ENCODE data around the gene ADGRB3.

- TF ChIP-seq CTCF (IDR thresholded peaks at IDR 0.05) (no peak), EZH2 (IDR thresholded peaks at IDR 0.05) (no peak)
These were observed 668.3 kb downstream of the ADGRB3 start for GRCh38 chr6:69303382-69303781.

Data from neural progenitor cell (in vitro differentiated cells).